ENCODE results near the gene SNX1.

SNX1 gene

GRCh38 chr15:64162478-64162868, 66.7 kb downstream of the SNX1 start:
- in situ Hi-C loops (cut with MboI; ENCODE audit: low sequenced_read_pairs) = no loop called here

DNA sequence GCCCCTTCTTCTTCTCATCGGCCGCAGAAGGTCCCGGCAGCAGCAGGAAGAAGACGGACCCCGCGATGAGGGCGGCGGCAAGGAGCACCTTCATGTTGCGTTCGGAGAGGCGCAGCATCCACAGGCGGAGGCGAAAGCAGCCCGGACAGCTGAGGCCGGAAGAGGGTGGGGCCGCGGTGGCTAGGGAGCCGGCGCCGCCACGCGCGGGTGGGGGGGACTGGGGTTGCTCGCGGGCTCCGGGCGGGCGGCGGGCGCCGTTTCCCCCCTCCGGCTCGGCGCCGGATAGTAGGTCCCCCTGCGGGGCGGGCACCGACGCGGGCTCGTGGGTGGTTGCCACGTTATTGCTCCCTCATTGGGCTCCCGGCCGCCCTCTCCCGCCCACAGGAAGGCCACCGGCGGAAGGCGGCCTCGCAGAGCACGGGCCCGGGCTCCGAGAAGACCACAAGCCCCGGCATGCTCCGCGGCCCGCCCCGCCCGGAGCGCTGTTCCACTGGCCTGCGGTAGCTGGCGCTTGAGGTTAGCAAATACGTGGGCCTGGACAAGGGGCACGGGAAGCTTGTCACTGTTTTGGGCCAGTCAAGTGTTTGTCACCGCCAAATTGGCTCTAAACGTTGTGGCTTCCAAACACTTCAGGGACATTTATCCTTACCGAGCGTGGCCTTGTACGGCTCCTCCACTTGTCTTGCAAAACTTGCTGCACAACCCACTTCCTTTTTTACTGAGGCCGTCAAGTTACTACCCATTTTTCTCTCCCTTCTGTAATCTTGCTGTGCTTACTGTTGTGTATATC, 67.3 kb downstream of the SNX1 start, which contains the start of gene PPIB:
Gene PPIB, minus strand, starts transcription at position 154 of the 790 bp plus-strand sequence. Its CDS starts 36 bp downstream, at position 118.
- in situ Hi-C loops (cut with MboI; ENCODE audit: low sequenced_read_pairs) = no loop called here

DNA sequence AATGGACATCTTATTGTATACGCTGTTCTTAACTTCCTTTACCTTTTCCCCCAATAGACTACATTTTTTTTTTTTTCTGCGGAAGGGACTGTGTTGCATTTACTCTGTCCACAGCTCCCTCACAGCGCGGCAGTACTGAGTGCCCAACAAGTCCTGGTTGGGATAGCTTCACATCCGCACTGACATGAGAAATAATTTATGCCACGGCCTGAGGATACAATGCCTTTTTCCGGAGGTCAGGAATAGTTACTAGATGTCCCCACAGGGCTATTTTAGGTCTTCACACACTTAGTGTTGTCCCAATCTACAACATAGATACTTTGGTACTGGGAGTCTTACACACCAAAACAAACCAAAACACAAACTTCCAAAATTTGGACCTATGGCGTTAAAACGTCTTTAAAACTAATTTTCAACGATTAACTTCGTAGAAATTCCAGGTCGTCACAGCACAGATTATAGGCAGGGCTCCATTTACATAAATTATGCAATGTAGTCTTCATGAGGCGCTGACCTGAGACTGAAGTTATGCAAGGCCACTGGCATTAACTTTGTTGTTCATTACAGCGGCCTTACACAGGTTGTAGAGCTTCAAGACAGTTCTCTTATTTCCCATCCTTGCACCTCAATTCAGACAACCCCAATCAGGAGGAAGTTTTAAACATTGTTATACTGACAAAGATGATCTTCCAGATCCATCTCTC, 68.0 kb downstream of the SNX1 start:
- in situ Hi-C loops (cut with MboI; ENCODE audit: low sequenced_read_pairs) = no loop called here

DNA sequence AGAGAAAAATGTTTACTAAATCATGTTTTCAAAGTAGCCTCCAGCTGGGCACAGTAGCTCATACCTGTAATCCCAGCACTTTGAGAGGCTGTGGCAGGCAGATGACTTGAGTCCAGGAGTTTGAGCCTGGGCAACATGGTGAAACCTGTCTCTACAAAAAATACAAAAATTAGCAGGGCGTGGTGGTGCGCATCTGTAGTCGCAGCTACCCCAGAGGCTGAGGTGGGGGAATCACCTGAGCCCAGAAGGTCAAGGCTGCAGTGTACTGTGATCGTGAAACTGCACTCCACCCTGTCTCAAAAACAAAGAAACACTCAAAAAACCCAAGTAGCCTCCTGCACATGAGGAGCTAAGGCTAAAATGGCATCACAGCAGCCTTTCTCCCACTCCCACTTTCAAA, 68.7 kb downstream of the SNX1 start:
- in situ Hi-C loops (cut with MboI; ENCODE audit: low sequenced_read_pairs) = no loop called here

GRCh38 chr15:64166102-64166890, 70.5 kb downstream of the SNX1 start:
- in situ Hi-C loops (cut with MboI; ENCODE audit: low sequenced_read_pairs) = no loop called here

GRCh38 chr15:64180235-64180824, 84.5 kb downstream of the SNX1 start:
- in situ Hi-C loops (cut with MboI; ENCODE audit: low sequenced_read_pairs) = no loop called here

GRCh38 chr15:64182859-64183370, 87.1 kb downstream of the SNX1 start:
- in situ Hi-C loops (cut with MboI; ENCODE audit: low sequenced_read_pairs) = no loop called here

- in situ Hi-C loops (cut with MboI; ENCODE audit: low sequenced_read_pairs) = no loop called here
Measured at GRCh38 chr15:64185146-64185911, 89.5 kb downstream of the SNX1 start.

DNA sequence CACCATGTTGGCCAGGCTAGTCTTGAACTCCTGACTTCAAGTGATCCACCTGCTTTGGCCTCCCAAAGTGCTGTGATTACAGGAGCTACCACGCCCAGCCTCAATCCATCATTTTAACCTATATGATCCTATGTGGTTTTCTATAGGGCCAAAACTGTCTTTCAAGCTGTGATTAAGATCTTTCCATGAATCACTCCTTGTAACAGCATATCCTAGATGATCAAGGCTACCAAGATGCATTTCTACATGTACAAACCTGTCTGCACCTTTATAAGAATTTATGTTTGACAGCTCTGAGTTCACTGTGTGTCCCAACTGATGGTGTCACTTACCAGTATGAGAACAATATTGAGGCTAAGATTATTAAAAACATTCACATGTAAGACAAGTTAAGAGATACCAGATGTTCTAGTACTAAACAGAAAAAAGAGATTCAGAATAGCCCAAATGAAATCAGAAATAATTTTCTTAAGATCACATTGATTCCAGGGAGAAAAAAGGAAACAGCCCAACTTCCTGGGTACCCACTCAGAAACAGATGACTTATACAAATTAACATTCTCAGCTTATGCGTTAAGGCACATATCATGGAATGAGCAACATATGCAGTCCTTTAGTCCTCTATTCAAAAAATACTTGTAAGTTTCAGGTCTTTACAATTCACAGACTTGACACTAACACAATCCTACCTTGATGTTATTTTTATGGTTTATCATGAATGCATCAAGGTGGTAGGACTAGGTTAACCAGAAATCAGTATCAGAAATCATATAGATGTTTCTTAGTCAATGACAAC, 91.8 kb downstream of the SNX1 start:
- in situ Hi-C loops (cut with MboI; ENCODE audit: low sequenced_read_pairs) = no loop called here
